ENCODE measurements around the gene MRPL28.

GRCh38 chr16:386641-387156, 16.4 kb upstream of the MRPL28 start:
- TF ChIP-seq, protein P1, sequence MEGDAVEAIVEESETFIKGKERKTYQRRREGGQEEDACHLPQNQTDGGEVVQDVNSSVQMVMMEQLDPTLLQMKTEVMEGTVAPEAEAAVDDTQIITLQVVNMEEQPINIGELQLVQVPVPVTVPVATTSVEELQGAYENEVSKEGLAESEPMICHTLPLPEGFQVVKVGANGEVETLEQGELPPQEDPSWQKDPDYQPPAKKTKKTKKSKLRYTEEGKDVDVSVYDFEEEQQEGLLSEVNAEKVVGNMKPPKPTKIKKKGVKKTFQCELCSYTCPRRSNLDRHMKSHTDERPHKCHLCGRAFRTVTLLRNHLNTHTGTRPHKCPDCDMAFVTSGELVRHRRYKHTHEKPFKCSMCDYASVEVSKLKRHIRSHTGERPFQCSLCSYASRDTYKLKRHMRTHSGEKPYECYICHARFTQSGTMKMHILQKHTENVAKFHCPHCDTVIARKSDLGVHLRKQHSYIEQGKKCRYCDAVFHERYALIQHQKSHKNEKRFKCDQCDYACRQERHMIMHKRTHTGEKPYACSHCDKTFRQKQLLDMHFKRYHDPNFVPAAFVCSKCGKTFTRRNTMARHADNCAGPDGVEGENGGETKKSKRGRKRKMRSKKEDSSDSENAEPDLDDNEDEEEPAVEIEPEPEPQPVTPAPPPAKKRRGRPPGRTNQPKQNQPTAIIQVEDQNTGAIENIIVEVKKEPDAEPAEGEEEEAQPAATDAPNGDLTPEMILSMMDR (IDR thresholded peaks at IDR 0.05), result no peak
- TF ChIP-seq POLR2A (IDR thresholded peaks at IDR 0.05), result no peak
- peak in 1 of 3 donors; percentile 24 for TF ChIP-seq POLR2AphosphoS5 (IDR thresholded peaks at IDR 0.05)
